B cell (primary cell): ENCODE data around the gene WNT9B. TPM values are rescaled to one million over a fixed set of nuclear protein-coding genes. Genes with fewer than 3 reads are reported as not detected.

Source experiments
- ATAC-seq: fragments of 200-7000 bp; cut with Tn5 transposase; one replicate; pipeline ENCODE4 v1.10.0; 2021; ENCODE audit warnings: low read depth, mild to moderate bottlenecking, moderate number of reproducible peaks, moderate library complexity
- CTCF ChIA-PET: fragments of 350-600 bp; sonication (Branson Sonifier 250); formaldehyde crosslinking; loops from one replicate; lab custom pipeline; 2021; ENCODE audit warnings: antibody characterized with exemption, inconsistent platforms; lab: Charles Lee
- POLR2A ChIA-PET: fragments of 350-600 bp; sonication (Branson Sonifier 250); formaldehyde crosslinking; loops from one replicate; lab custom pipeline; 2021; ENCODE audit warnings: antibody characterized with exemption; lab: Charles Lee
- DNase-seq: peaks from one replicate; pipeline ENCODE4 v3.0.0; 2013
- H2AFZ ChIP-seq: 2 replicates; pipeline ENCODE4 v1.6.1; 2012; ENCODE audit warnings: mild to moderate bottlenecking, low read depth, low read length; ENCODE audit not compliant: insufficient read depth, poor library complexity, severe bottlenecking
- H3K27ac ChIP-seq, 2 donors: 1 replicate in 1 of 2; 2 replicates in 1 of 2; pipeline ENCODE4 v1.5.1; 2012 to 2013; ENCODE audit warnings: low read length in 2 of 2, mild to moderate bottlenecking in 2 of 2, moderate library complexity in 1 of 2
- H3K27me3 ChIP-seq, 4 experiments: fragments of 200-600 bp in 1 of 4; sonication (generic) in 1 of 4; replicated peaks in 1 of 4; 1 replicate in 2 of 4; 2 replicates in 2 of 4; pipeline versions ENCODE4 v1.6.1 to v1.7.0; 2013 to 2016; ENCODE audit warnings: low read length in 3 of 4, mild to moderate bottlenecking in 2 of 4, mixed read lengths in 1 of 4, moderate library complexity in 1 of 4; ENCODE audit not compliant: insufficient read depth in 4 of 4, control insufficient read depth in 3 of 4; ENCODE audit errors: control extremely low read depth in 1 of 4
- H3K36me3 ChIP-seq, 2 experiments: replicated peaks in 1 of 2; 1 replicate in 1 of 2; 2 replicates in 1 of 2; pipeline versions ENCODE4 v1.6.1 to v1.7.1; 2013; ENCODE audit warnings: low read length in 1 of 2; ENCODE audit not compliant: insufficient read depth in 2 of 2, control insufficient read depth in 1 of 2; ENCODE audit errors: control extremely low read depth in 1 of 2, extremely low read depth in 1 of 2
- H3K4me1 ChIP-seq, 2 donors: fragments of 200-600 bp in 1 of 2; sonication (generic) in 1 of 2; 1 replicate in 1 of 2; 2 replicates in 1 of 2; pipeline versions ENCODE4 v1.5.1 to v1.6.1; 2013 to 2017; ENCODE audit warnings: low read length in 2 of 2; ENCODE audit not compliant: control insufficient read depth in 2 of 2, insufficient read depth in 2 of 2
- H3K4me2 ChIP-seq: replicated peaks from 2 replicates; pipeline ENCODE3; 2012; ENCODE audit warnings: mild to moderate bottlenecking, low read depth, low read length; ENCODE audit not compliant: poor library complexity, severe bottlenecking
- H3K4me3 ChIP-seq, 5 experiments: fragments of 200-600 bp in 1 of 5; sonication (generic) in 1 of 5; 1 replicate in 3 of 5; 2 replicates in 2 of 5; pipeline versions ENCODE4 v1.5.1 to v1.7.0; 2011 to 2016; ENCODE audit warnings: low read length in 4 of 5, mild to moderate bottlenecking in 4 of 5, low read depth in 2 of 5, control low read depth in 1 of 5, moderate library complexity in 1 of 5; ENCODE audit not compliant: insufficient read depth in 1 of 5; ENCODE audit errors: control extremely low read depth in 1 of 5, extremely low read depth in 1 of 5
- H3K79me2 ChIP-seq: fragments of 200-600 bp; sonication (generic); one replicate; pipeline ENCODE4 v1.6.0; 2016; ENCODE audit warnings: low read length; ENCODE audit not compliant: control insufficient read depth, insufficient read depth
- H3K9ac ChIP-seq: fragments of 200-600 bp; sonication (generic); 2 replicates; pipeline ENCODE4 v1.6.1; 2017; ENCODE audit warnings: mild to moderate bottlenecking, low read length, moderate library complexity
- H3K9me3 ChIP-seq, 3 donors: one replicate each; pipeline versions ENCODE4 v1.6.1 to v1.7.1; 2013; ENCODE audit warnings: low read length in 2 of 3; ENCODE audit not compliant: control insufficient read depth in 2 of 3, insufficient read depth in 1 of 3; ENCODE audit errors: control extremely low read depth in 1 of 3
- H4K20me1 ChIP-seq: 2 replicates; pipeline ENCODE4 v1.6.0; 2012; ENCODE audit warnings: mild to moderate bottlenecking, low read length; ENCODE audit not compliant: insufficient read depth, control insufficient read depth, poor library complexity, severe bottlenecking
- H3K27ac Mint-ChIP-seq: one replicate; pipeline ENCODE4 v1.8.0; 2021; ENCODE audit warnings: mixed read lengths
- H3K27me3 Mint-ChIP-seq: one replicate; pipeline ENCODE4 v1.8.0; 2021; ENCODE audit warnings: mixed read lengths
- H3K4me1 Mint-ChIP-seq: one replicate; pipeline ENCODE4 v1.8.0; 2021; ENCODE audit warnings: mixed read lengths
- H3K4me3 Mint-ChIP-seq: one replicate; pipeline ENCODE4 v1.8.0; 2021; ENCODE audit warnings: mixed read lengths
- H3K9me3 Mint-ChIP-seq: one replicate; pipeline ENCODE4 v1.8.0; 2022; ENCODE audit warnings: mixed read lengths; ENCODE audit not compliant: insufficient read depth
- EZH2 ChIP-seq: IDR thresholded peaks from 2 replicates; pipeline ENCODE4 v1.6.1; 2012; ENCODE audit warnings: borderline replicate concordance, low read depth, mild to moderate bottlenecking, moderate library complexity, low read length; ENCODE audit not compliant: insufficient read depth, poor library complexity, severe bottlenecking
- WGBS: methylation state at CpG from one replicate; pipeline ENCODE4 v1.1.5; 2013; ENCODE audit warnings: missing lambda C conversion rate; ENCODE audit not compliant: insufficient coverage; 5-methylcytosine and 5-hydroxymethylcytosine counted together
- intact Hi-C: fragments of 100-400 bp; cut with micrococcal nuclease; formaldehyde crosslinking; loops from one replicate; pipeline ENCODE4 v1.10.0; 2022
- polyA plus RNA-seq: library from polyadenylated mRNA; depleted of rRNA; stranded (reverse); fragments of >200 nt; gene quantifications from 2 replicates; pipeline ENCODE4 v1.2.3, GENCODE V29; 2012
- total RNA-seq, 2 donors: library from RNA; stranded (reverse); fragments of 120-200 nt in 1 of 2; gene quantifications; 1 replicate in 1 of 2; 2 replicates in 1 of 2; pipeline versions ENCODE4 v1.2.3 to v1.2.4, GENCODE V29; 2013 to 2022
- TF ChIP-seq, protein P1 (sequence below): fragments of 200-600 bp; IDR thresholded peaks from one replicate; pipeline ENCODE4 v1.8.0; 2022; ENCODE audit warnings: antibody characterized with exemption, mild to moderate bottlenecking

The WNT9B gene
- total and polyA plus RNA-seq, 2 donors (not counting 1 experiment from before 2014, with no cell fraction given), result not detected

DNA sequence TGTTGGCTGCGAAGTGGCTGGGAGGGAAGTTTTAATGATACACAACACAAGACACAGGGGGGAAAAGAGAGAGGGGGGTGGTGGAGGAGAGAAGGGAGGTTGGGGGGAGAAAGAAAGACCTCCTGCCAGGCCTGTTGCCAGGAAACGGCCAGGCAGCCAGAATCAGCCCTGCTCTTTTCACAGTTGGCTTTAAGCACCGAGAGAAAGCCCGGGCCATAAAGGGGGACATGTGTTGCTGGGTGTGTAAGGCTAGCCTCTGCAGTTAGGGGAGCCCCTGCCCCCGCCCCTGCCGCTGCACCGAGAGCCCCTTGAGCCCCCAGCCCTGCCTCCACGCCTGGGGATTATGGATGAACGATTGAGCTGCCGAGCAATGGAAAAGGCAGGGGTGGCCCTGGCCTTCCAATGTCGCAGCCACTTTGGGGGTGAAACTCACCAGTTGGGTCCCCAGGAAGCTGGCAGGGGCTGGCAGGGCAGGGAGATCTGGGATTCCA lies 19.0 kb upstream of the WNT9B start:
- H3K36me3 ChIP-seq, result no peaks in the 10 kb centered on the region
- CTCF ChIA-PET, result no interaction called here
- intact Hi-C loops, result no loop called here
- no peak overlapping the region for H3K27ac Mint-ChIP-seq
- H3K4me1 ChIP-seq, result no peaks in the 10 kb centered on the region
- no peaks in the 10 kb centered on the region for H3K9me3 Mint-ChIP-seq
- no peak overlapping the region for H3K4me3 ChIP-seq
- peaks cover 19% of the 10 kb centered on the region for H3K27me3 Mint-ChIP-seq
- DNase-seq, result no peak
- TF ChIP-seq EZH2, result no peak
- TF ChIP-seq, protein P1, sequence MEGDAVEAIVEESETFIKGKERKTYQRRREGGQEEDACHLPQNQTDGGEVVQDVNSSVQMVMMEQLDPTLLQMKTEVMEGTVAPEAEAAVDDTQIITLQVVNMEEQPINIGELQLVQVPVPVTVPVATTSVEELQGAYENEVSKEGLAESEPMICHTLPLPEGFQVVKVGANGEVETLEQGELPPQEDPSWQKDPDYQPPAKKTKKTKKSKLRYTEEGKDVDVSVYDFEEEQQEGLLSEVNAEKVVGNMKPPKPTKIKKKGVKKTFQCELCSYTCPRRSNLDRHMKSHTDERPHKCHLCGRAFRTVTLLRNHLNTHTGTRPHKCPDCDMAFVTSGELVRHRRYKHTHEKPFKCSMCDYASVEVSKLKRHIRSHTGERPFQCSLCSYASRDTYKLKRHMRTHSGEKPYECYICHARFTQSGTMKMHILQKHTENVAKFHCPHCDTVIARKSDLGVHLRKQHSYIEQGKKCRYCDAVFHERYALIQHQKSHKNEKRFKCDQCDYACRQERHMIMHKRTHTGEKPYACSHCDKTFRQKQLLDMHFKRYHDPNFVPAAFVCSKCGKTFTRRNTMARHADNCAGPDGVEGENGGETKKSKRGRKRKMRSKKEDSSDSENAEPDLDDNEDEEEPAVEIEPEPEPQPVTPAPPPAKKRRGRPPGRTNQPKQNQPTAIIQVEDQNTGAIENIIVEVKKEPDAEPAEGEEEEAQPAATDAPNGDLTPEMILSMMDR, result no peak
- H3K9me3 ChIP-seq, result no peaks in the 10 kb centered on the region
- no peak overlapping the region for H3K4me2 ChIP-seq
- peaks cover 0 to 4% (median 1%) of the 10 kb centered on the region in 4 experiments for H3K27me3 ChIP-seq
- H3K79me2 ChIP-seq, result no peaks in the 10 kb centered on the region
- POLR2A ChIA-PET, result no interaction called here
- H3K27ac ChIP-seq, result no peak overlapping the region
- H3K4me1 Mint-ChIP-seq, result peaks cover 4% of the 10 kb centered on the region
- H2AFZ ChIP-seq, result no peak overlapping the region
- H4K20me1 ChIP-seq, result no peaks in the 10 kb centered on the region
- ATAC-seq, result no peak
- no peak overlapping the region for H3K9ac ChIP-seq
- 90% methylated on average over 10 of the region's 11 CpGs for WGBS
- no peak overlapping the region for H3K4me3 Mint-ChIP-seq

DNA sequence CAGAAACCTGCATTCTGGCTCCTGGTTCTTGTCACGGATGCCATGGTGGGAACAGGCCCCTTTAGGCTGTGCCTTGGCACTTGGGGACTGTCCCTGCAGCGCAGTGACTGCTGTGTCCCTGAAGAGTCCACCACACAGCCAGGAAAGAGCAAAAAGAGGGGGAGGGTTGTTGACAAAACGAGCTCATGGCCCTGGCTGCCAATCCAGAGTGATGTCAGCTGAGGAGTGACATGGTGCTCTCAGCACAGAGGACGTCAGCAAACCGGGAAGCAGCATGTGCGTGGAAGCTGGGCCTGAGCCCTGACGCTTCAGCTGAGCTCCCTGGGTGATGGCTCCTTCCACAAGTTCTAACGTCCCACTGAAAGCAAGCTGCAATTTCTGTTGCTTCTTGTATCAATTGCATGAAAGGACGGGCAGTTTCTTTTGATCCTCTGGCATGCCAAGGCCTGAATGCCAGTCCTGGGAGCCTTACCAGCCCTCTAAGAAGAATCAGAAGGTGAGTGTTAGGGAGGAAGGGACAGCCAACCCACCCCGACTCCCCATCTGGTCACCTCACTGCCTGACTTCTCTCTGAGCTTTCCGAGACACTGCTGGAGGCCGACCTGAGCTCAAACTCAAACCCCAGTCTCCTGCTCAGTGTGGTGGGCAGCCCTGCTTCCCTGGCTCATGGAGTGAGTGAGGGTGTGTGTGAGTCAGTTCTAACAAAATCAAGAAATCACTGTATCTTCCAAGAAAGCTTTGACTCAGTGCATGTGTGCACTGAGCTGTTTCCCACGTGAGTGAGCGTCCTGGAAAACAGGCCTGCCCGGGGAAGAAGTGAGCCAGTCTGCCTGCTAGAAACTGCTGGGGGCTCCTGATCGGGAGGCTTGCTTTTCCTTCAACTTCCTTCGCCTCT lies 18.2 kb upstream of the WNT9B start:
- intact Hi-C loops, result no loop called here
- no peak overlapping the region for H3K4me2 ChIP-seq
- TF ChIP-seq, protein P1, result no peak
- TF ChIP-seq EZH2, result no peak
- Mint-ChIP-seq H3K27ac (no peak overlapping the region), H3K27me3 (peaks cover 17% of the 10 kb centered on the region), H3K4me1 (peaks cover 4% of the 10 kb centered on the region), H3K9me3 (no peaks in the 10 kb centered on the region), H3K4me3 (no peak overlapping the region)
- peaks cover 0 to 4% (median 1%) of the 10 kb centered on the region in 4 experiments for H3K27me3 ChIP-seq
- H3K4me1 ChIP-seq, result no peaks in the 10 kb centered on the region
- DNase-seq (no peak), ATAC-seq (no peak)
- no peak overlapping the region for H3K4me3 ChIP-seq
- H2AFZ ChIP-seq, result no peak overlapping the region
- WGBS, result 80% methylated on average over 13 of the region's 17 CpGs
- H3K79me2 ChIP-seq, result no peaks in the 10 kb centered on the region
- no peak overlapping the region for H3K9ac ChIP-seq
- ChIA-PET POLR2A (no interaction called here), CTCF (interaction anchor here (0.6 to 1.5 kb wide), 2 partner anchors 96 to 622 kb away, joined by 3 read pairs; no protein-coding TSS in a partner anchor)
- no peaks in the 10 kb centered on the region for H4K20me1 ChIP-seq
- no peaks in the 10 kb centered on the region for H3K36me3 ChIP-seq
- no peaks in the 10 kb centered on the region for H3K9me3 ChIP-seq
- no peak overlapping the region for H3K27ac ChIP-seq
